WTC11 (cell line): ENCODE results near the gene OR4B1. TPM values are rescaled to one million over a fixed set of nuclear protein-coding genes. Genes with fewer than 3 reads are reported as not detected.

Experiments
- ATAC-seq: fragments of 200-7000 bp; cut with Tn5 transposase; 2 replicates; pipeline ENCODE4 v1.10.0; 2021; ENCODE audit warnings: mild to moderate bottlenecking, moderate library complexity
- CTCF ChIA-PET: fragments of 300-600 bp; sonication (Branson Sonifier 250); formaldehyde crosslinking; loops from one replicate; lab custom pipeline; 2021; ENCODE audit warnings: antibody characterized with exemption; lab: Charles Lee
- POLR2A ChIA-PET: fragments of 350-600 bp; sonication (Branson Sonifier 250); formaldehyde crosslinking; loops from one replicate; lab custom pipeline; 2021; ENCODE audit warnings: antibody characterized with exemption; lab: Charles Lee
- DNase-seq: peaks from one replicate; pipeline ENCODE4 v3.0.0; 2021; ENCODE audit warnings: low spot score
- H3K27ac Mint-ChIP-seq: 2 replicates; pipeline ENCODE4 v1.8.0; 2021; ENCODE audit warnings: mixed read lengths
- H3K27me3 Mint-ChIP-seq: 2 replicates; pipeline ENCODE4 v1.8.0; 2021; ENCODE audit warnings: low read depth, mild to moderate bottlenecking, moderate library complexity, mixed read lengths
- H3K36me3 Mint-ChIP-seq: 2 replicates; pipeline ENCODE4 v1.8.0; 2021; ENCODE audit warnings: mixed read lengths
- H3K4me1 Mint-ChIP-seq: 2 replicates; pipeline ENCODE4 v1.8.0; 2022; ENCODE audit warnings: mixed read lengths
- H3K4me3 Mint-ChIP-seq: 2 replicates; pipeline ENCODE4 v1.8.0; 2021; ENCODE audit warnings: mild to moderate bottlenecking, moderate library complexity, mixed read lengths
- H3K9me3 Mint-ChIP-seq: 2 replicates; pipeline ENCODE4 v1.8.0; 2021; ENCODE audit warnings: mixed read lengths
- FOXP1 ChIP-seq: sonication (generic); formaldehyde crosslinking; IDR thresholded peaks from 2 replicates; pipeline ENCODE4 v1.8.0; 2022; ENCODE audit warnings: missing genetic modification reagents, mild to moderate bottlenecking, moderate library complexity, borderline replicate concordance
- GABPB1 ChIP-seq: sonication (generic); formaldehyde crosslinking; IDR thresholded peaks from 2 replicates; pipeline ENCODE4 v1.8.1; 2023; ENCODE audit warnings: mild to moderate bottlenecking, missing genetic modification reagents
- JAZF1 ChIP-seq: fragments of 250-450 bp; sonication (Bioruptor Pico); IDR thresholded peaks from 2 replicates; pipeline ENCODE4 v1.9.0; 2021; ENCODE audit warnings: moderate library complexity, mild to moderate bottlenecking, inconsistent platforms
- KAT7 ChIP-seq: sonication (generic); formaldehyde crosslinking; IDR thresholded peaks from 2 replicates; pipeline ENCODE4 v1.8.1; 2023; ENCODE audit warnings: missing genetic modification reagents, mild to moderate bottlenecking, borderline replicate concordance
- total RNA-seq: library from RNA; stranded (reverse); gene quantifications from 3 replicates; pipeline ENCODE4 v1.2.3, GENCODE V29; 2021
- TF ChIP-seq, protein P1 (sequence below): sonication (generic); formaldehyde crosslinking; IDR thresholded peaks from 2 replicates; pipeline ENCODE4 v1.8.0; 2023; ENCODE audit warnings: missing genetic modification reagents, mild to moderate bottlenecking, borderline replicate concordance
- TF ChIP-seq, protein P2 (sequence below): sonication (generic); formaldehyde crosslinking; IDR thresholded peaks from 2 replicates; pipeline ENCODE4 v1.8.0; 2023; ENCODE audit warnings: mild to moderate bottlenecking, missing genetic modification reagents
- TF ChIP-seq, protein P3 (sequence below): sonication (generic); formaldehyde crosslinking; IDR thresholded peaks from 2 replicates; pipeline ENCODE4 v1.8.0; 2022; ENCODE audit warnings: missing genetic modification reagents
- TF ChIP-seq, protein P4 (sequence below): sonication (generic); formaldehyde crosslinking; IDR thresholded peaks from 2 replicates; pipeline ENCODE4 v1.8.1; 2022; ENCODE audit warnings: low read depth, missing genetic modification reagents, borderline replicate concordance
- TF ChIP-seq, protein P5 (sequence below): fragments of 250-450 bp; sonication (Bioruptor Pico); IDR thresholded peaks from 2 replicates; pipeline ENCODE4 v1.8.0; 2021; ENCODE audit warnings: mild to moderate bottlenecking
- TF ChIP-seq, protein P6 (sequence below): sonication (generic); formaldehyde crosslinking; conservative IDR thresholded peaks from 2 replicates; pipeline ENCODE4 v1.8.1; 2023; ENCODE audit warnings: mild to moderate bottlenecking, low read depth, missing genetic modification reagents, moderate library complexity

Gene OR4B1
- total RNA-seq, 1 experiment from 2014 or later, result not detected

DNA sequence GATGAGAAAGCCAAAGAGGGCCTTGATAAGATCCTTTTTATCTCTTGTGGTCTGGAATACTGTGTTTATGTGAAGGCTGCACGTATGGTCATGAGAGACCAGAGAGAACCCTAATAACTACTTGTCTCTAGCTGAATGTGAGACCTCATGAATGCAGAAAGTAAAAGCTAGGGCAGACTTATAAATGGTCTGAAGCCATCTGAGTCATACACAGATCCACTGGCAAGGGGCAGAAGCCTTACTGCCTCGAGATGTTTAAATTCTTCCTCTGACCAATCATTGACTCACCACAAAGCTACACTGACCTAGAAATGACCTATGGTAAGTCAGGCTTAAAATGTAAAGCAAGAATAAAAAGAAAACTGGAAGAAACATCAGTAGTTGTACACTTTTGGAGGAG lies 22.7 kb upstream of the OR4B1 start (continued):
- no peak for TF ChIP-seq KAT7
- no peak for TF ChIP-seq GABPB1 (CRISPR knock-in tag)
- TF ChIP-seq, protein P1, sequence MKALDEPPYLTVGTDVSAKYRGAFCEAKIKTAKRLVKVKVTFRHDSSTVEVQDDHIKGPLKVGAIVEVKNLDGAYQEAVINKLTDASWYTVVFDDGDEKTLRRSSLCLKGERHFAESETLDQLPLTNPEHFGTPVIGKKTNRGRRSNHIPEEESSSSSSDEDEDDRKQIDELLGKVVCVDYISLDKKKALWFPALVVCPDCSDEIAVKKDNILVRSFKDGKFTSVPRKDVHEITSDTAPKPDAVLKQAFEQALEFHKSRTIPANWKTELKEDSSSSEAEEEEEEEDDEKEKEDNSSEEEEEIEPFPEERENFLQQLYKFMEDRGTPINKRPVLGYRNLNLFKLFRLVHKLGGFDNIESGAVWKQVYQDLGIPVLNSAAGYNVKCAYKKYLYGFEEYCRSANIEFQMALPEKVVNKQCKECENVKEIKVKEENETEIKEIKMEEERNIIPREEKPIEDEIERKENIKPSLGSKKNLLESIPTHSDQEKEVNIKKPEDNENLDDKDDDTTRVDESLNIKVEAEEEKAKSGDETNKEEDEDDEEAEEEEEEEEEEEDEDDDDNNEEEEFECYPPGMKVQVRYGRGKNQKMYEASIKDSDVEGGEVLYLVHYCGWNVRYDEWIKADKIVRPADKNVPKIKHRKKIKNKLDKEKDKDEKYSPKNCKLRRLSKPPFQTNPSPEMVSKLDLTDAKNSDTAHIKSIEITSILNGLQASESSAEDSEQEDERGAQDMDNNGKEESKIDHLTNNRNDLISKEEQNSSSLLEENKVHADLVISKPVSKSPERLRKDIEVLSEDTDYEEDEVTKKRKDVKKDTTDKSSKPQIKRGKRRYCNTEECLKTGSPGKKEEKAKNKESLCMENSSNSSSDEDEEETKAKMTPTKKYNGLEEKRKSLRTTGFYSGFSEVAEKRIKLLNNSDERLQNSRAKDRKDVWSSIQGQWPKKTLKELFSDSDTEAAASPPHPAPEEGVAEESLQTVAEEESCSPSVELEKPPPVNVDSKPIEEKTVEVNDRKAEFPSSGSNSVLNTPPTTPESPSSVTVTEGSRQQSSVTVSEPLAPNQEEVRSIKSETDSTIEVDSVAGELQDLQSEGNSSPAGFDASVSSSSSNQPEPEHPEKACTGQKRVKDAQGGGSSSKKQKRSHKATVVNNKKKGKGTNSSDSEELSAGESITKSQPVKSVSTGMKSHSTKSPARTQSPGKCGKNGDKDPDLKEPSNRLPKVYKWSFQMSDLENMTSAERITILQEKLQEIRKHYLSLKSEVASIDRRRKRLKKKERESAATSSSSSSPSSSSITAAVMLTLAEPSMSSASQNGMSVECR, result no peak
- TF ChIP-seq, protein P2, sequence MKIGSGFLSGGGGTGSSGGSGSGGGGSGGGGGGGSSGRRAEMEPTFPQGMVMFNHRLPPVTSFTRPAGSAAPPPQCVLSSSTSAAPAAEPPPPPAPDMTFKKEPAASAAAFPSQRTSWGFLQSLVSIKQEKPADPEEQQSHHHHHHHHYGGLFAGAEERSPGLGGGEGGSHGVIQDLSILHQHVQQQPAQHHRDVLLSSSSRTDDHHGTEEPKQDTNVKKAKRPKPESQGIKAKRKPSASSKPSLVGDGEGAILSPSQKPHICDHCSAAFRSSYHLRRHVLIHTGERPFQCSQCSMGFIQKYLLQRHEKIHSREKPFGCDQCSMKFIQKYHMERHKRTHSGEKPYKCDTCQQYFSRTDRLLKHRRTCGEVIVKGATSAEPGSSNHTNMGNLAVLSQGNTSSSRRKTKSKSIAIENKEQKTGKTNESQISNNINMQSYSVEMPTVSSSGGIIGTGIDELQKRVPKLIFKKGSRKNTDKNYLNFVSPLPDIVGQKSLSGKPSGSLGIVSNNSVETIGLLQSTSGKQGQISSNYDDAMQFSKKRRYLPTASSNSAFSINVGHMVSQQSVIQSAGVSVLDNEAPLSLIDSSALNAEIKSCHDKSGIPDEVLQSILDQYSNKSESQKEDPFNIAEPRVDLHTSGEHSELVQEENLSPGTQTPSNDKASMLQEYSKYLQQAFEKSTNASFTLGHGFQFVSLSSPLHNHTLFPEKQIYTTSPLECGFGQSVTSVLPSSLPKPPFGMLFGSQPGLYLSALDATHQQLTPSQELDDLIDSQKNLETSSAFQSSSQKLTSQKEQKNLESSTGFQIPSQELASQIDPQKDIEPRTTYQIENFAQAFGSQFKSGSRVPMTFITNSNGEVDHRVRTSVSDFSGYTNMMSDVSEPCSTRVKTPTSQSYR, result no peak

DNA sequence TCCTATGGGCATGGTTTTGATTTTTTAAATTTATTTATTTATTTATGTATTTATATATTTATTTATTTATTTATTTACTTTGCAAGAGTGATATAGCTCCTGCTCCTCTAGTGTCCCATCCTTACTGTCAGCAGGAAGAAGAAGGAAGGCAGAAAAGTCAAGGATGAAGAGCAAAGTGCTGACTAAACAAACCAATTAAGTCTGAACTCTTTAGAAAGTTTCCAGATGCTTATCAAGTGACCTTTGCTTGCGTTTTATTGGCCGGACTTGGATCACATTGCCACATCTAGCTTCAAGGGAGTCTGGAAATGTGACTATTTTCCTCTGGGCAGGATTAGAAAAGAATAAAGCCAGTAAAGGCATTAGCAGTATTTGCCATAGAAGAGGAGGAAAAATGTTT lies 8.7 kb upstream of the OR4B1 start:
- Mint-ChIP-seq H3K4me3 (no peak overlapping the region), H3K27ac (no peak overlapping the region), H3K36me3 (peaks cover 57% of the 10 kb centered on the region), H3K4me1 (no peaks in the 10 kb centered on the region), H3K9me3 (peaks cover 88% of the 10 kb centered on the region), H3K27me3 (peaks cover 1% of the 10 kb centered on the region; the same call in 1 of the 2 replicates)
- ChIA-PET CTCF (no interaction called here), POLR2A (no interaction called here)
- DNase-seq (no peak), ATAC-seq (no peak)
- TF ChIP-seq, protein P3, sequence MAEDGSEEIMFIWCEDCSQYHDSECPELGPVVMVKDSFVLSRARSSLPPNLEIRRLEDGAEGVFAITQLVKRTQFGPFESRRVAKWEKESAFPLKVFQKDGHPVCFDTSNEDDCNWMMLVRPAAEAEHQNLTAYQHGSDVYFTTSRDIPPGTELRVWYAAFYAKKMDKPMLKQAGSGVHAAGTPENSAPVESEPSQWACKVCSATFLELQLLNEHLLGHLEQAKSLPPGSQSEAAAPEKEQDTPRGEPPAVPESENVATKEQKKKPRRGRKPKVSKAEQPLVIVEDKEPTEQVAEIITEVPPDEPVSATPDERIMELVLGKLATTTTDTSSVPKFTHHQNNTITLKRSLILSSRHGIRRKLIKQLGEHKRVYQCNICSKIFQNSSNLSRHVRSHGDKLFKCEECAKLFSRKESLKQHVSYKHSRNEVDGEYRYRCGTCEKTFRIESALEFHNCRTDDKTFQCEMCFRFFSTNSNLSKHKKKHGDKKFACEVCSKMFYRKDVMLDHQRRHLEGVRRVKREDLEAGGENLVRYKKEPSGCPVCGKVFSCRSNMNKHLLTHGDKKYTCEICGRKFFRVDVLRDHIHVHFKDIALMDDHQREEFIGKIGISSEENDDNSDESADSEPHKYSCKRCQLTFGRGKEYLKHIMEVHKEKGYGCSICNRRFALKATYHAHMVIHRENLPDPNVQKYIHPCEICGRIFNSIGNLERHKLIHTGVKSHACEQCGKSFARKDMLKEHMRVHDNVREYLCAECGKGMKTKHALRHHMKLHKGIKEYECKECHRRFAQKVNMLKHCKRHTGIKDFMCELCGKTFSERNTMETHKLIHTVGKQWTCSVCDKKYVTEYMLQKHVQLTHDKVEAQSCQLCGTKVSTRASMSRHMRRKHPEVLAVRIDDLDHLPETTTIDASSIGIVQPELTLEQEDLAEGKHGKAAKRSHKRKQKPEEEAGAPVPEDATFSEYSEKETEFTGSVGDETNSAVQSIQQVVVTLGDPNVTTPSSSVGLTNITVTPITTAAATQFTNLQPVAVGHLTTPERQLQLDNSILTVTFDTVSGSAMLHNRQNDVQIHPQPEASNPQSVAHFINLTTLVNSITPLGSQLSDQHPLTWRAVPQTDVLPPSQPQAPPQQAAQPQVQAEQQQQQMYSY (CRISPR knock-in tag), result no peak
- TF ChIP-seq JAZF1 (CRISPR knock-in tag), result no peak
- TF ChIP-seq, protein P4, sequence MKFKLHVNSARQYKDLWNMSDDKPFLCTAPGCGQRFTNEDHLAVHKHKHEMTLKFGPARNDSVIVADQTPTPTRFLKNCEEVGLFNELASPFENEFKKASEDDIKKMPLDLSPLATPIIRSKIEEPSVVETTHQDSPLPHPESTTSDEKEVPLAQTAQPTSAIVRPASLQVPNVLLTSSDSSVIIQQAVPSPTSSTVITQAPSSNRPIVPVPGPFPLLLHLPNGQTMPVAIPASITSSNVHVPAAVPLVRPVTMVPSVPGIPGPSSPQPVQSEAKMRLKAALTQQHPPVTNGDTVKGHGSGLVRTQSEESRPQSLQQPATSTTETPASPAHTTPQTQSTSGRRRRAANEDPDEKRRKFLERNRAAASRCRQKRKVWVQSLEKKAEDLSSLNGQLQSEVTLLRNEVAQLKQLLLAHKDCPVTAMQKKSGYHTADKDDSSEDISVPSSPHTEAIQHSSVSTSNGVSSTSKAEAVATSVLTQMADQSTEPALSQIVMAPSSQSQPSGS (CRISPR knock-in tag), result no peak
- TF ChIP-seq, protein P5, sequence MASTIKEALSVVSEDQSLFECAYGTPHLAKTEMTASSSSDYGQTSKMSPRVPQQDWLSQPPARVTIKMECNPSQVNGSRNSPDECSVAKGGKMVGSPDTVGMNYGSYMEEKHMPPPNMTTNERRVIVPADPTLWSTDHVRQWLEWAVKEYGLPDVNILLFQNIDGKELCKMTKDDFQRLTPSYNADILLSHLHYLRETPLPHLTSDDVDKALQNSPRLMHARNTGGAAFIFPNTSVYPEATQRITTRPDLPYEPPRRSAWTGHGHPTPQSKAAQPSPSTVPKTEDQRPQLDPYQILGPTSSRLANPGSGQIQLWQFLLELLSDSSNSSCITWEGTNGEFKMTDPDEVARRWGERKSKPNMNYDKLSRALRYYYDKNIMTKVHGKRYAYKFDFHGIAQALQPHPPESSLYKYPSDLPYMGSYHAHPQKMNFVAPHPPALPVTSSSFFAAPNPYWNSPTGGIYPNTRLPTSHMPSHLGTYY (CRISPR knock-in tag), result no peak
- TF ChIP-seq, protein P6, sequence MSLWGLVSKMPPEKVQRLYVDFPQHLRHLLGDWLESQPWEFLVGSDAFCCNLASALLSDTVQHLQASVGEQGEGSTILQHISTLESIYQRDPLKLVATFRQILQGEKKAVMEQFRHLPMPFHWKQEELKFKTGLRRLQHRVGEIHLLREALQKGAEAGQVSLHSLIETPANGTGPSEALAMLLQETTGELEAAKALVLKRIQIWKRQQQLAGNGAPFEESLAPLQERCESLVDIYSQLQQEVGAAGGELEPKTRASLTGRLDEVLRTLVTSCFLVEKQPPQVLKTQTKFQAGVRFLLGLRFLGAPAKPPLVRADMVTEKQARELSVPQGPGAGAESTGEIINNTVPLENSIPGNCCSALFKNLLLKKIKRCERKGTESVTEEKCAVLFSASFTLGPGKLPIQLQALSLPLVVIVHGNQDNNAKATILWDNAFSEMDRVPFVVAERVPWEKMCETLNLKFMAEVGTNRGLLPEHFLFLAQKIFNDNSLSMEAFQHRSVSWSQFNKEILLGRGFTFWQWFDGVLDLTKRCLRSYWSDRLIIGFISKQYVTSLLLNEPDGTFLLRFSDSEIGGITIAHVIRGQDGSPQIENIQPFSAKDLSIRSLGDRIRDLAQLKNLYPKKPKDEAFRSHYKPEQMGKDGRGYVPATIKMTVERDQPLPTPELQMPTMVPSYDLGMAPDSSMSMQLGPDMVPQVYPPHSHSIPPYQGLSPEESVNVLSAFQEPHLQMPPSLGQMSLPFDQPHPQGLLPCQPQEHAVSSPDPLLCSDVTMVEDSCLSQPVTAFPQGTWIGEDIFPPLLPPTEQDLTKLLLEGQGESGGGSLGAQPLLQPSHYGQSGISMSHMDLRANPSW, result no peak
- TF ChIP-seq FOXP1 (CRISPR knock-in tag), result no peak
